Mesendoderm (in vitro differentiated cells): Measurements from ENCODE around the gene GCH1. TPM values are rescaled to one million over a fixed set of nuclear protein-coding genes. Genes with fewer than 3 reads are reported as not detected.

Source experiments
- DNase-seq: peaks from one replicate; pipeline ENCODE4 v3.0.0; 2013
- H2AK5ac ChIP-seq: 2 replicates; pipeline ENCODE4 v1.6.1; 2013; ENCODE audit warnings: low read length, inconsistent platforms
- H2BK120ac ChIP-seq: 2 replicates; pipeline ENCODE4 v1.6.1; 2013; ENCODE audit warnings: low read depth, mild to moderate bottlenecking, low read length, moderate library complexity, mixed read lengths
- H2BK15ac ChIP-seq: replicated peaks from 2 replicates; pipeline ENCODE4 v1.6.1; 2013; ENCODE audit warnings: low read depth, mild to moderate bottlenecking, moderate library complexity
- H2BK5ac ChIP-seq: 2 replicates; pipeline ENCODE4 v1.6.1; 2013; ENCODE audit warnings: low read length, inconsistent platforms
- H3K18ac ChIP-seq: 2 replicates; pipeline ENCODE4 v1.6.1; 2013; ENCODE audit warnings: mild to moderate bottlenecking, low read length, mixed read lengths
- H3K23ac ChIP-seq: one replicate; pipeline ENCODE4 v1.6.1; 2013; ENCODE audit warnings: low read length
- H3K27ac ChIP-seq: 2 replicates; pipeline ENCODE4 v1.5.1; 2013; ENCODE audit warnings: low read depth, mild to moderate bottlenecking, inconsistent platforms, low read length, moderate library complexity
- H3K27me3 ChIP-seq: 2 replicates; pipeline ENCODE4 v1.6.1; 2013; ENCODE audit warnings: low read length, control low read depth, mild to moderate bottlenecking, inconsistent platforms; ENCODE audit not compliant: insufficient read depth, poor library complexity
- H3K36me3 ChIP-seq: 2 replicates; pipeline ENCODE4 v1.6.1; 2013; ENCODE audit warnings: low read length, inconsistent platforms; ENCODE audit not compliant: control insufficient read depth, insufficient read depth
- H3K4ac ChIP-seq: one replicate; pipeline ENCODE4 v1.6.1; 2013; ENCODE audit warnings: low read depth, mild to moderate bottlenecking, low read length, moderate library complexity
- H3K4me1 ChIP-seq: 2 replicates; pipeline ENCODE4 v1.6.1; 2013; ENCODE audit warnings: low read depth, low read length, inconsistent platforms; ENCODE audit not compliant: control insufficient read depth
- H3K4me2 ChIP-seq: 2 replicates; pipeline ENCODE4 v1.6.1; 2013; ENCODE audit warnings: low read length
- H3K4me3 ChIP-seq: 2 replicates; pipeline ENCODE4 v1.5.1; 2013; ENCODE audit warnings: mild to moderate bottlenecking, low read length
- H3K56ac ChIP-seq: one replicate; pipeline ENCODE4 v1.6.1; 2013; ENCODE audit warnings: low read length
- H3K79me1 ChIP-seq: 2 replicates; pipeline ENCODE4 v1.6.1; 2013; ENCODE audit warnings: low read length, inconsistent platforms
- H3K79me2 ChIP-seq: 2 replicates; pipeline ENCODE4 v1.6.1; 2013; ENCODE audit warnings: mild to moderate bottlenecking, low read length; ENCODE audit not compliant: control insufficient read depth, insufficient read depth
- H3K9ac ChIP-seq: 2 replicates; pipeline ENCODE4 v1.6.1; 2013; ENCODE audit warnings: low read length, inconsistent platforms
- H4K5ac ChIP-seq: one replicate; pipeline ENCODE4 v1.6.1; 2013; ENCODE audit warnings: low read length
- H4K8ac ChIP-seq: one replicate; pipeline ENCODE4 v1.6.1; 2013; ENCODE audit warnings: low read depth, mild to moderate bottlenecking, control low read depth, low read length, moderate library complexity
- WGBS: extraction: QIAGEN DNeasy Blood & Tissue Kit; methylation state at CpG from one replicate; pipeline ENCODE4 v1.1.7; 2013; ENCODE audit warnings: low lambda C conversion rate, missing lambda C conversion rate; ENCODE audit not compliant: insufficient coverage; ENCODE audit errors: extremely low coverage; 5-methylcytosine and 5-hydroxymethylcytosine counted together
- small RNA-seq: library from polyadenylated mRNA; stranded (forward); fragments of <200 nt; extraction: miRNeasy Mini kit (QIAGEN cat#:217004); gene quantifications from one replicate; pipeline ENCODE3, GENCODE V24; 2013; ENCODE audit not compliant: insufficient read depth

GCH1 gene

DNA sequence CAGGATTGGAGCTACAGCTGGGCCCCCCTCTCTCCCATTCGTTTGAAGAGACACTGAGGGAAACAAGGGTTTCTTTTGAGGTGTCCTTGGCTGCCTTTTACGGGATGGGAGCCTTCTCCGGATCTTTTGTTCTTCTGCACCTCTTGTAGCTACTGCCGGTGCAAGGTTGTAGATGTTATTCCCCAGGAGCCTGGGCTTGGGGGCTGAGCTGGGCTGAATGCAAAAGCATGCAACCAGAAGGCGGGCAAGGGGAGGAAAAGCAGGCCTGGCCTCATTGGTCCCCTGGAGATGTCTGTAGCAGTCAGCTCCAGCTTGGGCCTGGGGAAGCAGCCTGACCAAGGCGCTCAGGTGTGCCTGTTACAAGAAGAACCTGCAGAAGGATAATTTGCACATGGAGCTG, 110.3 kb downstream of the GCH1 start:
- no peak overlapping the region for H4K5ac ChIP-seq
- no peak overlapping the region for H3K4me3 ChIP-seq
- no peaks in the 10 kb centered on the region for H3K27me3 ChIP-seq
- H3K56ac ChIP-seq, result no peak overlapping the region
- H3K23ac ChIP-seq, result no peak overlapping the region
- WGBS, result no CpG with 5 or more reads among the region's 6 CpGs
- no peak overlapping the region for H3K4ac ChIP-seq
- H3K18ac ChIP-seq, result no peak overlapping the region
- no peak overlapping the region for H2BK120ac ChIP-seq
- no peaks in the 10 kb centered on the region for H3K79me1 ChIP-seq
- no peaks in the 10 kb centered on the region for H3K36me3 ChIP-seq
- no peak overlapping the region for H2AK5ac ChIP-seq
- no peak overlapping the region for H4K8ac ChIP-seq
- H3K79me2 ChIP-seq, result no peaks in the 10 kb centered on the region
- H3K4me2 ChIP-seq, result no peak overlapping the region
- no peak for DNase-seq
- H3K9ac ChIP-seq, result no peak overlapping the region
- no peak overlapping the region for H2BK15ac ChIP-seq
- no peak overlapping the region for H3K27ac ChIP-seq
- no peak overlapping the region for H2BK5ac ChIP-seq
- no peaks in the 10 kb centered on the region for H3K4me1 ChIP-seq

Small RNA genes within 50 kb of the gene (small RNA-seq; reads per million reads assigned to genes)
- gene MIR4308 (not detected), gene RNU6ATAC9P (not detected)
